ENCODE results near the gene PTX4. TPM values are rescaled to one million over a fixed set of nuclear protein-coding genes. Genes with fewer than 3 reads are reported as not detected.

The PTX4 gene
- total RNA-seq, 4 donors from 2014 or later = 0.40 TPM; not detected in 3

- 87% methylated on average over 3 of the region's 44 CpGs; no CpG with 5 or more reads in 1 of the 2 donors for WGBS, 2 donors (ENCODE audit: low coverage in 1 of 2)
- TF ChIP-seq, protein P1, sequence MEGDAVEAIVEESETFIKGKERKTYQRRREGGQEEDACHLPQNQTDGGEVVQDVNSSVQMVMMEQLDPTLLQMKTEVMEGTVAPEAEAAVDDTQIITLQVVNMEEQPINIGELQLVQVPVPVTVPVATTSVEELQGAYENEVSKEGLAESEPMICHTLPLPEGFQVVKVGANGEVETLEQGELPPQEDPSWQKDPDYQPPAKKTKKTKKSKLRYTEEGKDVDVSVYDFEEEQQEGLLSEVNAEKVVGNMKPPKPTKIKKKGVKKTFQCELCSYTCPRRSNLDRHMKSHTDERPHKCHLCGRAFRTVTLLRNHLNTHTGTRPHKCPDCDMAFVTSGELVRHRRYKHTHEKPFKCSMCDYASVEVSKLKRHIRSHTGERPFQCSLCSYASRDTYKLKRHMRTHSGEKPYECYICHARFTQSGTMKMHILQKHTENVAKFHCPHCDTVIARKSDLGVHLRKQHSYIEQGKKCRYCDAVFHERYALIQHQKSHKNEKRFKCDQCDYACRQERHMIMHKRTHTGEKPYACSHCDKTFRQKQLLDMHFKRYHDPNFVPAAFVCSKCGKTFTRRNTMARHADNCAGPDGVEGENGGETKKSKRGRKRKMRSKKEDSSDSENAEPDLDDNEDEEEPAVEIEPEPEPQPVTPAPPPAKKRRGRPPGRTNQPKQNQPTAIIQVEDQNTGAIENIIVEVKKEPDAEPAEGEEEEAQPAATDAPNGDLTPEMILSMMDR (IDR thresholded peaks at IDR 0.05) = no peak
- no peak for TF ChIP-seq POLR2AphosphoS5 (IDR thresholded peaks at IDR 0.05)
- TF ChIP-seq POLR2A (IDR thresholded peaks at IDR 0.05) = no peak
- TF ChIP-seq EP300 (IDR thresholded peaks at IDR 0.05) = no peak
- H3K4me1 ChIP-seq = peaks cover 0 to 3% (median 0%) of the 10 kb centered on the region in 3 donors
- peaks cover 0 to 94% of the 10 kb centered on the region in 2 donors for H3K36me3 ChIP-seq
- H3K27me3 ChIP-seq = no peaks in the 10 kb centered on the region
- H3K27ac ChIP-seq = no peak overlapping the region
- H3K4me3 ChIP-seq = no peak overlapping the region
- no peaks in the 10 kb centered on the region for H3K9me3 ChIP-seq
- no peak for ATAC-seq
Measured at GRCh38 chr16:1500465-1501150, 11.9 kb upstream of the PTX4 start.

GRCh38 chr16:1499756-1500464 is 11.2 kb upstream of the PTX4 start:
- TF ChIP-seq, protein P1 (IDR thresholded peaks at IDR 0.05) = no peak
- TF ChIP-seq POLR2AphosphoS5 (IDR thresholded peaks at IDR 0.05) = no peak
- no peak for TF ChIP-seq EP300 (IDR thresholded peaks at IDR 0.05)
- TF ChIP-seq POLR2A (IDR thresholded peaks at IDR 0.05) = no peak
- Histone ChIP-seq H3K27ac (no peak overlapping the region), H3K4me3 (no peak overlapping the region), H3K36me3 (peaks cover 0 to 94% of the 10 kb centered on the region in 2 donors), H3K27me3 (no peaks in the 10 kb centered on the region), H3K9me3 (no peaks in the 10 kb centered on the region), H3K4me1 (peaks cover 0 to 10% (median under 1%) of the 10 kb centered on the region in 3 donors)
- WGBS, 2 donors (ENCODE audit: low coverage in 1 of 2) = 60 to 100% methylated on average over 1 of the region's 36 CpGs
- ATAC-seq = no peak

DNA sequence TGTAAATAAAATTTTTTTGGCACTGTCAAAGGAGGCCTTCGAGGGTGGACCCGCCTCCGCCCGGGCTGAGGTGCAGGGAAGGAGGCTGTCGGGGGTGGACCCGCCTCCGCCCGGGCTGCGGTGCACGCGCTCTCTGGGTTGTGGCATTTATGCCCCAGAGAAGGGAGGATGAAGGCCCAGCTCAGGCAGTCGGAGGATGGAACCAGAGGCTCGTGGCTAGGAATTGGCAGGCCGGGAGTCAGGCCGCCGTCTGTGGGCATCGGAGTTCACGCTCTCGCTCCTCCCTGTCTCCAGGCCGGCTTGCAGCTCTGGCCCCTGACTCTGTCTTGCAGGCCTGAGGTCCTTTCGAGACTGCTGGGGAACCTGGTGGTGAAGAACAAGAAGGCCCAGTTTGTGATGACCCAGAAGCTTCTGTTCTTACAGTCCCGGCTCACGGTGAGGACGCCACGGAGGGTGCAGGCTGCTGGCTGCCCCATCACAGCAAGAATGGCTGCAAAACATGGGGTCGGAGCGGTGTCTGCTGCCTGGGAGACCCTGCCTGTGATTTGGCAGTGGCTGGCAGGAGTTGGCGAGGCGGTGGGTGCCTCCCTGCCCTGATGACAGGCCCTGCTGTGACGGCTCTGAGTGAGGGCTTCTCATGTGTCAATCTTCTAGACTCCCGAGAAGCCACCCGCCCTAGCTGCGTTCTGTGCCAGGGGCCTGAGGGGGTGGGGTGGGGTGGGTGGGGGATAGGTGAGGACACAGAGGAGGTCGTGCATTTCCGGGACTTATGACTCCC is 10.3 kb upstream of the PTX4 start:
- Histone ChIP-seq H3K4me1 (peaks cover 0 to 18% (median 8%) of the 10 kb centered on the region in 3 donors), H3K27ac (no peak overlapping the region), H3K4me3 (no peak overlapping the region), H3K9me3 (no peaks in the 10 kb centered on the region), H3K36me3 (peaks cover 0 to 96% of the 10 kb centered on the region in 2 donors), H3K27me3 (no peaks in the 10 kb centered on the region)
- ATAC-seq = no peak
- no peak for TF ChIP-seq POLR2A (IDR thresholded peaks at IDR 0.05)
- TF ChIP-seq EP300 (IDR thresholded peaks at IDR 0.05) = no peak
- TF ChIP-seq POLR2AphosphoS5 (IDR thresholded peaks at IDR 0.05) = no peak
- TF ChIP-seq, protein P1 (IDR thresholded peaks at IDR 0.05) = no peak
- 87% methylated on average over 6 of the region's 35 CpGs; no CpG with 5 or more reads in 1 of the 2 donors for WGBS, 2 donors (ENCODE audit: low coverage in 1 of 2)

GRCh38 chr16:1497014-1497598 is 8.4 kb upstream of the PTX4 start:
- Histone ChIP-seq H3K9me3 (no peaks in the 10 kb centered on the region), H3K4me3 (no peak overlapping the region), H3K4me1 (peaks cover 0 to 33% (median 18%) of the 10 kb centered on the region in 3 donors), H3K27ac (no peak overlapping the region), H3K27me3 (no peaks in the 10 kb centered on the region), H3K36me3 (peaks cover 0 to 78% of the 10 kb centered on the region in 2 donors)
- WGBS, 2 donors (ENCODE audit: low coverage in 1 of 2) = 93% methylated on average over 2 of the region's 21 CpGs; no CpG with 5 or more reads in 1 of the 2 donors
- no peak for ATAC-seq
- TF ChIP-seq POLR2A (IDR thresholded peaks at IDR 0.05) = no peak
- no peak for TF ChIP-seq POLR2AphosphoS5 (IDR thresholded peaks at IDR 0.05)
- no peak for TF ChIP-seq EP300 (IDR thresholded peaks at IDR 0.05)
- TF ChIP-seq, protein P1 (IDR thresholded peaks at IDR 0.05) = no peak

Data from gastroesophageal sphincter (tissue), 4 donors.